NCI-H2171 treated with DMSO at 0.1 percent for 48 hours (cell line): ENCODE results near the gene SFTPA2.
"Not testable (repeated sequence)": the region's sequence is repeated elsewhere in the genome, so short reads cannot be mapped to it uniquely, and the experiment has no call there.

ENCODE experiments used
- DNase-seq: peaks from one replicate; lab custom pipeline; 2025; lab: John Stamatoyannopoulos, UW

SFTPA2 gene

GRCh38 chr10:79511891-79512583, 48.2 kb downstream of the SFTPA2 start, which contains the start of gene EIF5AL1:
Gene EIF5AL1, plus strand, starts transcription at chr10:79512533. Its CDS starts 117 bp downstream, at chr10:79512650.
- not testable (repeated sequence) for DNase-seq

- DNase-seq = not testable (repeated sequence)
These were observed 50.2 kb downstream of the SFTPA2 start for GRCh38 chr10:79509934-79510508.

DNA sequence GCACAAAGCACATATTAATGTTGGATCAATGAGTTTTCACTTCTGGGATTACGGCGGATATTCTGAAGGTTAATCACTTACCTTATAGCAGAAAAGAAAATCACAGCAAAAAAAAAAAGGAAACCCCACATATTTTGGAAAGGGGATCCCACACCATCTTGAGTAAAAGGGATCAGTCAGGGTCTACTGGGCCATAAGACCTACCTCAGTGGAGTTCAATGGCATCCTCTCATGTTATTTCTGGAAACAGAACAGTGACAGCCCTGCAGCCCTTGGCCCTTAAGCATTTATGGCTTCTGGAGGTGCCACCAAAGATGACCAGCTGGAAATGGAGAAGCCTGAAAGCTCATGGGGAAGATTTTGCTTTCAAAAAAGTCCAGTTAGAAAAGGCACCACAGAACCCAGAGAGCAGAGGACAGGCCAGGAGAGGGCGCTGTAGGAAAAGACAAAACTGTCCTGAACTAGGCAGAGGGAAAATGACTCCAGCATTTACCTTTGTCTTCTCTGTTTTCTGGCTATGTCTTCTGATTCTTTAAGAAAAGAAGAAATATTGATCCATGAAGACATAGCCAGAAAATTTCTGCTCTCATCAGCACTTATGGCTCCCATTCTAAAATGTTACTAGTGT, 50.8 kb downstream of the SFTPA2 start:
- DNase-seq = not testable (repeated sequence)

DNA sequence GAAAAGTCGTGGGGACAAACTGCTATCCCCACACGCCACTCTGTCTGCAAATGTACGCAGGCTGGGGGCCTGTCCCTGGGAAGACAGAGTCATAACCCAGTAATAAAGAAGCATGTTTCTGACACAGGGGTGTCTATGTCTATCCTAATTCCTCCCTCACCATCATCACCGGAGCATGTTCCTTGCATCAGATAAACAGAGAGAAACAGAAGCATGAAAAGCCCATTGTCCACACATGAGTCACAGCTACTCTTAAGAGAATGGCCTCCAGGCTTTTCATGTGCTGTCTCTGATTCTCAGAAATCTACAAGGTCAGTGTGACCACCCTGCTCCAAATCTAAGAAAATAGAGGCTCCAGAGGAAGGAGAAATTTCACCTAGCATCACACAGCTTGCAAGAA, 52.0 kb downstream of the SFTPA2 start:
- not testable (repeated sequence) for DNase-seq

DNA sequence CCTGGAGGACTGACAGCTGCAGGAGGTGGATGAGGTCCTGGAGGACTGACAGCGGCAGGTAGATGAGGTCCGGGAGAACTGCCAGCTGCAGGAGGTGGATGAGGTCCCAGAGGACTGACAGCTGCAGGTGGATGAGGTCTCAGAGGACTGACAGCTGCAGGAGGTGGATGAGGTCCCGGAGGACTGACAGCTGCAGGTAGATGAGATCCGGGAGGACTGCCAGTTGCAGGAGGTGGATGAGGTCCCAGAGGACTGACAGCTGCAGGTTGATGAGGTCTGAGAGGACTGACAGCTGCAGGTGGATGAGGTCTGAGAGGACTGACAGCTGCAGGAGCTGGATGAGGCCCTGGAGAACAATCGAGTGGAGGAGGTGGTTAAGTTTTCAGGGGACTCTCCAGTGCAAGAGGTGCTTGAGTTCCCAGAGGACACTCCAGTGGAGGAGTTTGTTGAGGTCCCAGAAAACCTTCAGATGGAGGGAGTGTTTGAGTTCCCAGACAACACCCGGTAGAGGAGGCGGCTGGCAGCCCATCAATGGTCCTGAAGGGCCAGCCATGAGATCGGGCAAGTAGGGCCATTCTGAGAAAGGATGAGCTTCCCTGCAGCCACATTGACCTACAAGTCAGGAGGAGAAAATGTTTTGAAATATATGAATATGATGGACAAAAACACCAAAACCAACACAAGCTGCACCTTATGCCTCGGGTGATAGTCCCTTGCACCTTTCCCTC, 52.6 kb downstream of the SFTPA2 start:
- DNase-seq = peak; percentile 6
